Left kidney (tissue), 2 donors: ENCODE data around the gene OIP5. TPM values are rescaled to one million over a fixed set of nuclear protein-coding genes. Genes with fewer than 3 reads are reported as not detected.
"Not testable (repeated sequence)": the region's sequence is repeated elsewhere in the genome, so short reads cannot be mapped to it uniquely, and the experiment has no call there.

Experiments
- DNase-seq: peaks from one replicate; pipeline ENCODE4 v3.0.0-alpha.2; 2013
- polyA plus RNA-seq: library from polyadenylated mRNA; unstranded; fragments of 120-200 nt; gene quantifications from one replicate; pipeline ENCODE4 v1.2.1, GENCODE V29; 2013; ENCODE audit not compliant: insufficient read length

Gene OIP5
- polyA plus RNA-seq, 1 donor = 12.5 TPM

DNA sequence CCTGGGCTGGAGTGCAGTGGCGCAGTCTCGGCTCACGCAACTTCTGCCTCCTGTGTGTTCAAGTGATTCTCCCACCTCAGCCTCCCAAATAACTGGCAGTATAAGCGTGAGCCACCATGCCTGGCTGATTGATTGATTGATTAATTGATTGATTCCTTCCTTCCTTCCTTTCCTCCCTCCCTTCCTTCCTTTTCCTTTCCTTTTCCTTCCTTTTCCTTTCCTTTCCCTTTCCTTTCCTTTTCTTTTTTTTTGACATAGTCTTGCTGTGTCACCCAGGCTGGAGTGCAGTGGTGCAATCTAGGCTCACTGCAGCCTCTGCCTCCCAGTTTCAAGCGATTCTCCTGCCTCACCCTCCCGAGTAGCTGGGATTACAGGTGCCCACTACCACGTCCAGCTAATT is 71.5 kb downstream of the OIP5 start:
- not testable (repeated sequence) for DNase-seq

DNA sequence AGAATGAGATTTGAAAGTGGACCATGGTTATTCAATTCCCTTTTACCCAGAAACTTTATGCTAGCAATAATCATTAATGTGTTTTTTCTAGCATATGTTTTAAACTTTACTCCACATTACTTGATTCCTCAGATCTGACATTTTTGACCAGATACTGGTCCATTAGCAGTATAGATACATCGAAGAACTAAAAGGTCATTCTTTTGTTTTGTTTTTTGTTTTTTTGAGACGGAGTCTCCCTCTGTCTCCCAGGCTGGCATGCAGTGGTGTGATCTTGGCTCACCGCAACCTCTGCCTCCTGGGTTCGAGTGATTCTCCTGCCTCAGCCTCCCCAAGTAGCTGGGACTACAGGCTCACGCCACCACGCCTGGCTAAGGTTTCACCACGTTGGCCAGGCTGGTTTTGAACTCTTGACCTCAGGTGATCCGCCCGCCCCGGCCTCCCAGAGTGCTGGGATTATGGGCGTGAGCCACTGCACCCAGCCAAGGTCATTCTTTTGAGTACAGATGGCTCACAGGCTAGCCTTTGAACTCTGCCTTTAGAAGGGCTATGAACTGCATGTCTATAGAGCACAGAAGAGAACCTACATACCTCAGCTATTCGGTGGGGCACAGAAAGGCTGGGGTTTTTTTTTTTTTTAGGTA is 72.7 kb downstream of the OIP5 start:
- no peak for DNase-seq

Other genes starting within 250 kb of the OIP5 start
- 27.6 TPM for gene INO80, start 216.3 kb downstream of the OIP5 start, polyA plus RNA-seq
- gene EXD1, start 101.8 kb downstream of the OIP5 start, polyA plus RNA-seq = 0.07 TPM
- 66.7 TPM for gene CHP1, start 101.3 kb downstream of the OIP5 start, polyA plus RNA-seq
- 148 TPM for gene NUSAP1, start 290 bp upstream of the OIP5 start, polyA plus RNA-seq
- gene NDUFAF1, start 69.9 kb upstream of the OIP5 start, polyA plus RNA-seq = 26.2 TPM
- 75.6 TPM for gene RTF1, start 84.5 kb upstream of the OIP5 start, polyA plus RNA-seq
- 0.52 TPM for gene ITPKA, start 161.3 kb upstream of the OIP5 start, polyA plus RNA-seq
- gene LTK, start 181.2 kb upstream of the OIP5 start, polyA plus RNA-seq = 1.7 TPM
- 40.6 TPM for gene RPAP1, start 211.7 kb upstream of the OIP5 start, polyA plus RNA-seq
- 131 TPM for gene TYRO3, start 226.6 kb upstream of the OIP5 start, polyA plus RNA-seq